A549 (cell line): Measurements from ENCODE around the gene PRPSAP1. TPM values are rescaled to one million over a fixed set of nuclear protein-coding genes. Genes with fewer than 3 reads are reported as not detected.

Experiments used
- ATAC-seq, 2 experiments: fragments of 200-7000 bp in 1 of 2; fragments of >200 bp in 1 of 2; cut with Nextera tagmentation in 1 of 2; cut with Tn5 transposase in 1 of 2; 3 replicates each; pipeline versions ENCODE4 v1.8.0 to v1.9.1; 2018 to 2020; ENCODE audit warnings: mild to moderate bottlenecking in 1 of 2, moderate library complexity in 1 of 2
- CTCF ChIA-PET: fragments of 300-600 bp; sonication (Branson Sonifier 250); formaldehyde crosslinking; extraction: SDS; loops from one replicate; lab custom pipeline; 2021; ENCODE audit warnings: antibody characterized with exemption, inconsistent platforms; lab: Yijun Ruan, JAX
- POLR2A ChIA-PET: fragments of 350-600 bp; formaldehyde crosslinking; extraction: SDS; loops from one replicate; lab custom pipeline; 2021; ENCODE audit warnings: antibody characterized with exemption, inconsistent platforms; lab: Yijun Ruan, JAX
- DNase-seq, 2 experiments: peaks; one replicate each; pipeline versions ENCODE4 v3.0.0 to v3.0.0-alpha.2; 2011 to 2016; ENCODE audit warnings: low read depth in 1 of 2, low spot score in 1 of 2
- FAIRE-seq: peaks from 2 replicates; lab custom pipeline; 2011; peaks lifted over from hg19 to GRCh38; lab: Jason Lieb, UNC
- H3K27ac ChIP-seq, 2 experiments: fragments of >200 bp; sonication (Bioruptor Twin); formaldehyde crosslinking; 3 replicates each; pipeline ENCODE4 v1.5.1; 2016 to 2017
- H3K4me1 ChIP-seq: fragments of >200 bp; sonication (Bioruptor Twin); formaldehyde crosslinking; 3 replicates; pipeline ENCODE4 v1.6.1; 2016
- H3K4me2 ChIP-seq: fragments of >200 bp; sonication (Bioruptor Twin); formaldehyde crosslinking; 3 replicates; pipeline ENCODE4 v1.6.1; 2016
- H3K4me3 ChIP-seq: fragments of >200 bp; sonication (Bioruptor Twin); formaldehyde crosslinking; 3 replicates; pipeline ENCODE4 v1.5.1; 2016
- H3K9me3 ChIP-seq: fragments of >200 bp; sonication (Bioruptor Twin); formaldehyde crosslinking; 3 replicates; pipeline ENCODE4 v1.6.1; 2016
- ATOH8 ChIP-seq: fragments of 250-450 bp; sonication (Bioruptor Pico); IDR thresholded peaks from 2 replicates; pipeline ENCODE4 v1.5.0; 2020; ENCODE audit warnings: low read depth, mild to moderate bottlenecking, moderate library complexity
- BHLHE40 ChIP-seq: IDR thresholded peaks from 2 replicates; pipeline ENCODE4 v1.6.1; 2012; ENCODE audit warnings: low read depth, low read length, inconsistent platforms
- CBX2 ChIP-seq: fragments of 200-600 bp; sonication (generic); IDR thresholded peaks from 2 replicates; pipeline ENCODE4 v1.6.1; 2016; ENCODE audit warnings: low read depth, mild to moderate bottlenecking, borderline replicate concordance
- CEBPB ChIP-seq, 2 experiments: fragments of >200 bp in 1 of 2; sonication (Bioruptor Twin) in 1 of 2; formaldehyde crosslinking in 1 of 2; IDR thresholded peaks; 2 replicates each; pipeline ENCODE4 v1.6.1; 2012 to 2016
- CHD2 ChIP-seq: fragments of 150-350 bp; IDR thresholded peaks from 2 replicates; pipeline ENCODE4 v1.6.1; 2014; ENCODE audit warnings: low read length; ENCODE audit not compliant: partially characterized antibody
- EHF ChIP-seq: fragments of 250-450 bp; sonication (Bioruptor Pico); IDR thresholded peaks from 2 replicates; pipeline ENCODE4 v1.5.0; 2020; ENCODE audit warnings: mild to moderate bottlenecking
- EHMT2 ChIP-seq: fragments of 200-600 bp; sonication (generic); IDR thresholded peaks from 2 replicates; pipeline ENCODE4 v1.6.1; 2016; ENCODE audit warnings: antibody characterized with exemption, low read depth, mild to moderate bottlenecking, moderate library complexity
- FOSL2 ChIP-seq, 2 experiments: fragments of 450-650 bp in 1 of 2; fragments of >200 bp in 1 of 2; sonication (Bioruptor Twin) in 1 of 2; formaldehyde crosslinking; IDR thresholded peaks; 2 replicates each; pipeline versions ENCODE4 v1.5.0 to v1.6.1; 2016 to 2020; ENCODE audit warnings: mild to moderate bottlenecking in 1 of 2, moderate library complexity in 1 of 2
- FOXS1 ChIP-seq: fragments of 250-450 bp; sonication (Bioruptor Pico); IDR thresholded peaks from 2 replicates; pipeline ENCODE4 v1.5.0; 2020; ENCODE audit warnings: mild to moderate bottlenecking, moderate library complexity
- HEYL ChIP-seq: fragments of 250-450 bp; sonication (Bioruptor Pico); IDR thresholded peaks from 2 replicates; pipeline ENCODE4 v1.8.0; 2021; ENCODE audit warnings: mild to moderate bottlenecking, moderate library complexity
- HOXA7 ChIP-seq: fragments of 250-450 bp; sonication (Bioruptor Pico); IDR thresholded peaks from 2 replicates; pipeline ENCODE4 v1.5.0; 2020; ENCODE audit warnings: mild to moderate bottlenecking, moderate library complexity
- HOXB13 ChIP-seq: fragments of 250-450 bp; sonication (Bioruptor Pico); IDR thresholded peaks from 2 replicates; pipeline ENCODE4 v1.5.0; 2020; ENCODE audit warnings: low read depth, mild to moderate bottlenecking, moderate library complexity
- HOXB5 ChIP-seq: fragments of 250-450 bp; sonication (Bioruptor Pico); IDR thresholded peaks from 2 replicates; pipeline ENCODE4 v1.5.0; 2020; ENCODE audit warnings: mild to moderate bottlenecking, moderate library complexity
- JUN ChIP-seq, 2 experiments: fragments of >200 bp; sonication (Bioruptor Twin); formaldehyde crosslinking; IDR thresholded peaks; 2 replicates in 1 of 2; 3 replicates in 1 of 2; pipeline ENCODE4 v1.6.1; 2016 to 2017
- MAFK ChIP-seq: fragments of 450-650 bp; IDR thresholded peaks from 2 replicates; pipeline ENCODE4 v1.6.1; 2014; ENCODE audit not compliant: partially characterized antibody
- MAX ChIP-seq: IDR thresholded peaks from 2 replicates; pipeline ENCODE4 v1.6.1; 2012
- MYC ChIP-seq: IDR thresholded peaks from 2 replicates; pipeline ENCODE4 v1.6.1; 2012; ENCODE audit warnings: mild to moderate bottlenecking, inconsistent platforms, low read length, improper control_type of control experiment, borderline replicate concordance
- NPAS2 ChIP-seq: fragments of 250-450 bp; sonication (Bioruptor Pico); IDR thresholded peaks from 2 replicates; pipeline ENCODE4 v1.8.0; 2022; ENCODE audit warnings: mild to moderate bottlenecking, moderate library complexity, borderline replicate concordance
- PBX3 ChIP-seq: IDR thresholded peaks from 2 replicates; pipeline ENCODE4 v1.6.1; 2012
- POLR2A ChIP-seq: IDR thresholded peaks from 2 replicates; pipeline ENCODE4 v1.6.1; 2012; ENCODE audit warnings: mild to moderate bottlenecking, low read length
- RFX5 ChIP-seq: fragments of 450-650 bp; IDR thresholded peaks from 2 replicates; pipeline ENCODE4 v1.7.1; 2014; ENCODE audit warnings: antibody characterized with exemption, mild to moderate bottlenecking, moderate library complexity
- TFCP2L1 ChIP-seq: fragments of 250-450 bp; sonication (Bioruptor Pico); IDR thresholded peaks from 2 replicates; pipeline ENCODE4 v1.5.0; 2021; ENCODE audit warnings: mild to moderate bottlenecking
- TP53 ChIP-seq: fragments of 250-450 bp; sonication (Bioruptor Pico); IDR thresholded peaks from 2 replicates; pipeline ENCODE4 v1.5.0; 2021; ENCODE audit warnings: mild to moderate bottlenecking, moderate library complexity
- ZSCAN20 ChIP-seq: fragments of 250-450 bp; sonication (Bioruptor Pico); IDR thresholded peaks from 2 replicates; pipeline ENCODE4 v1.8.0; 2022; ENCODE audit warnings: mild to moderate bottlenecking, moderate library complexity
- WGBS: methylation state at CpG from one replicate; pipeline ENCODE4 v1.1.6; 2017; ENCODE audit errors: missing lambda C conversion rate; 5-methylcytosine and 5-hydroxymethylcytosine counted together
- polyA plus RNA-seq, 4 experiments: library from polyadenylated mRNA; depleted of rRNA in 3 of 4; stranded (reverse); fragments of >200 nt; fragmentation: RNase III in 1 of 4; extraction: RNeasy Plus Mini Kit Qiagen cat#74134 plus additional on column Dnase treatment in 1 of 4; gene quantifications; 2 replicates in 3 of 4; 3 replicates in 1 of 4; pipeline ENCODE4 v1.2.3, GENCODE V29; 2011 to 2017
- TF ChIP-seq, protein P1 (sequence below): fragments of 450-650 bp; IDR thresholded peaks from 2 replicates; pipeline ENCODE4 v1.6.1; 2014; ENCODE audit warnings: antibody characterized with exemption
- TF ChIP-seq, protein P2 (sequence below): fragments of >200 bp; sonication (Bioruptor Twin); formaldehyde crosslinking; IDR thresholded peaks from 3 replicates; pipeline ENCODE4 v1.6.1; 2016
- TF ChIP-seq, protein P3 (sequence below): fragments of >200 bp; sonication (Bioruptor Twin); formaldehyde crosslinking; IDR thresholded peaks from 2 replicates; pipeline ENCODE4 v1.6.1; 2016

The PRPSAP1 gene
- polyA plus RNA-seq, 2 of the 4 experiments (the other 2 are of a cell fraction): 63.3 to 80.9 TPM

GRCh38 chr17:76264755-76265623 lies 88.7 kb downstream of the PRPSAP1 start, which contains the start of gene UBALD2:
TSS of gene UBALD2 (plus strand) at chr17:76265348. CDS start at chr17:76265506, 158 bp downstream.
- Histone ChIP-seq H3K9me3 (no peaks in the 10 kb centered on the region), H3K4me2 (peak within 1 kb of the TSS; percentile 93), H3K4me1 (peaks cover 25% of the 10 kb centered on the region), H3K27ac (peak within 1 kb of the TSS; percentile 89 to 92), H3K4me3 (peak within 1 kb of the TSS; percentile 99)
- DNase-seq (peak; percentile 100), ATAC-seq (peak; percentile 92 to 98), FAIRE-seq (peak; percentile 67)
- WGBS: 2% methylated on average over 40 of the region's 94 CpGs
- ChIA-PET POLR2A (interaction anchor here (0.6 to 1.5 kb wide), 23 partner anchors 9 to 410 kb away, joined by 3 to 17 read pairs (median 4); partner anchors contain the start of genes ACOX1, FBF1, PRPSAP1 and RNF157), CTCF (interaction anchor here (0.6 to 7.8 kb wide), 10 partner anchors 8 to 410 kb away, joined by 3 to 101 read pairs (median 4); partner anchors contain the start of gene RNF157)
- TF ChIP-seq PBX3 (peak; percentile 85), POLR2A (peak; percentile 21; the same call in 1 of the 2 replicates), TP53 (peak; percentile 97), ZSCAN20 (CRISPR knock-in tag) (peak; percentile 93; the same call in 1 of the 2 replicates), NPAS2 (peak; percentile 73; the same call in 1 of the 2 replicates), BHLHE40 (no peak), RFX5 (peak; percentile 88), HEYL (CRISPR knock-in tag) (0 out of 2 replicates have a peak, but pooled peaks have one; percentile 69), FOXS1 (CRISPR knock-in tag) (peak; percentile 98), CBX2 (no peak), TFCP2L1 (peak; percentile 97), ATOH8 (CRISPR knock-in tag) (peak; percentile 98), EHF (peak; percentile 97), MAFK (no peak), HOXB13 (CRISPR knock-in tag) (peak; percentile 97), HOXA7 (CRISPR knock-in tag) (no peak), MAX (peak; percentile 75), EHMT2 (no peak), JUN (IDR thresholded peaks at IDR 0.05) (peak in 1 of 2 experiments; percentile 15; a peak in 1 of 5 replicates), CHD2 (peak; percentile 9), HOXB5 (peak; percentile 99), MYC (no peak), CEBPB (IDR thresholded peaks at IDR 0.05) (no peak), FOSL2 (IDR thresholded peaks at IDR 0.05) (no peak), FOSL2 (CRISPR knock-in tag; IDR thresholded peaks at IDR 0.05) (peak; percentile 82)
- TF ChIP-seq, protein P1, sequence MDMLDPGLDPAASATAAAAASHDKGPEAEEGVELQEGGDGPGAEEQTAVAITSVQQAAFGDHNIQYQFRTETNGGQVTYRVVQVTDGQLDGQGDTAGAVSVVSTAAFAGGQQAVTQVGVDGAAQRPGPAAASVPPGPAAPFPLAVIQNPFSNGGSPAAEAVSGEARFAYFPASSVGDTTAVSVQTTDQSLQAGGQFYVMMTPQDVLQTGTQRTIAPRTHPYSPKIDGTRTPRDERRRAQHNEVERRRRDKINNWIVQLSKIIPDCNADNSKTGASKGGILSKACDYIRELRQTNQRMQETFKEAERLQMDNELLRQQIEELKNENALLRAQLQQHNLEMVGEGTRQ: peak; percentile 52
- TF ChIP-seq, protein P2, sequence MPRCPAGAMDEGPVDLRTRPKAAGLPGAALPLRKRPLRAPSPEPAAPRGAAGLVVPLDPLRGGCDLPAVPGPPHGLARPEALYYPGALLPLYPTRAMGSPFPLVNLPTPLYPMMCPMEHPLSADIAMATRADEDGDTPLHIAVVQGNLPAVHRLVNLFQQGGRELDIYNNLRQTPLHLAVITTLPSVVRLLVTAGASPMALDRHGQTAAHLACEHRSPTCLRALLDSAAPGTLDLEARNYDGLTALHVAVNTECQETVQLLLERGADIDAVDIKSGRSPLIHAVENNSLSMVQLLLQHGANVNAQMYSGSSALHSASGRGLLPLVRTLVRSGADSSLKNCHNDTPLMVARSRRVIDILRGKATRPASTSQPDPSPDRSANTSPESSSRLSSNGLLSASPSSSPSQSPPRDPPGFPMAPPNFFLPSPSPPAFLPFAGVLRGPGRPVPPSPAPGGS: peak; percentile 57; the same call in 1 of the 3 replicates
- TF ChIP-seq, protein P3, sequence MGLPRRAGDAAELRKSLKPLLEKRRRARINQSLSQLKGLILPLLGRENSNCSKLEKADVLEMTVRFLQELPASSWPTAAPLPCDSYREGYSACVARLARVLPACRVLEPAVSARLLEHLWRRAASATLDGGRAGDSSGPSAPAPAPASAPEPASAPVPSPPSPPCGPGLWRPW: no peak
